ENCODE measurements around the gene PRICKLE2. TPM values are rescaled to one million over a fixed set of nuclear protein-coding genes. Genes with fewer than 3 reads are reported as not detected.

Gene PRICKLE2
- total and polyA plus RNA-seq, 2 donors (not counting 3 experiments of a cell fraction or from before 2014, with no cell fraction given): 3.0 to 7.1 TPM

DNA sequence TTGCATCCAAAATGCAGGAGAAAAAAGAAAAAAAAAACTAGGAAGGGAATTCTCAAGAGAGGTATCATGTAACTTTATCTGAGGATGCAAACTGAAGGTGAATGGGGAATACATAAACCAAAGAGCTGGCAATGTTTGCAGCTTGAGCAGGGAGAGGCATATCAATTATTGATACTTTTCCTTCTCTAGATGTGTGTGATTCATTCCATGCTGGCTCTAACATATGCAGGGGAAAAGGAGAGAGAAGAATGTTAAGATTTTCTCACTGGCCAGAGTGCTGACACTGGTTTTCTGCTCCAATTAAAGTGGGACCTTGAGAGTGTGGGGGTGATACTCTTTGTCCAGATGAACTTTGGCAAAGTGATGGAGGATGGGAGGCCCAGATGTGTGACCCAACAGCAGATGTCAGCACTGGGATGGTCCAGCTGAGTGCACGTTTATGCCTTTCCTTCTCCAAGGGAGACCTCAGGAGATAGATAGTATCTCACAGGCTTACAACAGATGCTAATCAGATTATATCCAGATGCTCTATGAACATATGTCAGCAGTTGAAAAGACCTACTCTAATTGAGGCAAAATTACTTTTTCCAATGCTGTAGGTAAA lies 152.0 kb downstream of the PRICKLE2 start:
- TF ChIP-seq MAX (IDR thresholded peaks at IDR 0.05; ENCODE audit: insufficient read depth, insufficient read length) (no peak), FOS (IDR thresholded peaks at IDR 0.05; ENCODE audit: borderline replicate concordance, insufficient read depth, low read length) (no peak), EZH2 (IDR thresholded peaks at IDR 0.05; ENCODE audit: borderline replicate concordance, low read depth, low read length, severe bottlenecking) (no peak), JUN (IDR thresholded peaks at IDR 0.05; ENCODE audit: borderline replicate concordance, insufficient read depth, insufficient read length, low read depth) (no peak), POLR2AphosphoS5 (IDR thresholded peaks at IDR 0.05; ENCODE audit: insufficient read depth, low read depth, low read length) (no peak), POLR2A (IDR thresholded peaks at IDR 0.05; ENCODE audit: low read depth, low read length) (no peak), MYC (IDR thresholded peaks at IDR 0.05; ENCODE audit: low read depth, low read length) (no peak), GATA2 (IDR thresholded peaks at IDR 0.05; ENCODE audit: insufficient read depth, insufficient read length, low read depth, low read length) (no peak)
- TF ChIP-seq, protein P1, sequence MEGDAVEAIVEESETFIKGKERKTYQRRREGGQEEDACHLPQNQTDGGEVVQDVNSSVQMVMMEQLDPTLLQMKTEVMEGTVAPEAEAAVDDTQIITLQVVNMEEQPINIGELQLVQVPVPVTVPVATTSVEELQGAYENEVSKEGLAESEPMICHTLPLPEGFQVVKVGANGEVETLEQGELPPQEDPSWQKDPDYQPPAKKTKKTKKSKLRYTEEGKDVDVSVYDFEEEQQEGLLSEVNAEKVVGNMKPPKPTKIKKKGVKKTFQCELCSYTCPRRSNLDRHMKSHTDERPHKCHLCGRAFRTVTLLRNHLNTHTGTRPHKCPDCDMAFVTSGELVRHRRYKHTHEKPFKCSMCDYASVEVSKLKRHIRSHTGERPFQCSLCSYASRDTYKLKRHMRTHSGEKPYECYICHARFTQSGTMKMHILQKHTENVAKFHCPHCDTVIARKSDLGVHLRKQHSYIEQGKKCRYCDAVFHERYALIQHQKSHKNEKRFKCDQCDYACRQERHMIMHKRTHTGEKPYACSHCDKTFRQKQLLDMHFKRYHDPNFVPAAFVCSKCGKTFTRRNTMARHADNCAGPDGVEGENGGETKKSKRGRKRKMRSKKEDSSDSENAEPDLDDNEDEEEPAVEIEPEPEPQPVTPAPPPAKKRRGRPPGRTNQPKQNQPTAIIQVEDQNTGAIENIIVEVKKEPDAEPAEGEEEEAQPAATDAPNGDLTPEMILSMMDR (IDR thresholded peaks at IDR 0.05; ENCODE audit: extremely low read depth in 1 of 2, insufficient read depth in 1 of 2, low read depth in 1 of 2, low read length in 2 of 2): no peak
- Histone ChIP-seq H3K9ac (replicated peaks; ENCODE audit: extremely low read depth, insufficient read depth, low read length) (no peak overlapping the region), H3K27me3 (ENCODE audit: control insufficient read depth in 2 of 2, insufficient read depth in 2 of 2, low read length in 2 of 2) (peaks cover 3 to 7% of the 10 kb centered on the region in 2 experiments), H3K4me3 (replicated peaks in 1 of 3; ENCODE audit: insufficient read depth in 1 of 3, low read depth in 1 of 3, low read length in 3 of 3) (no peak overlapping the region), H3K4me2 (ENCODE audit: insufficient read depth, low read length) (no peak overlapping the region), H3K36me3 (ENCODE audit: control insufficient read depth in 2 of 2, extremely low read depth in 1 of 2, insufficient read depth in 2 of 2, low read length in 2 of 2) (no peaks in the 10 kb centered on the region), H4K20me1 (replicated peaks; ENCODE audit: control insufficient read depth, extremely low read depth, insufficient read depth, low read length) (no peaks in the 10 kb centered on the region), H2AFZ (ENCODE audit: low read depth, low read length) (no peak overlapping the region), H3K79me2 (ENCODE audit: control insufficient read depth, insufficient read depth, low read length) (no peaks in the 10 kb centered on the region), H3K4me1 (ENCODE audit: control insufficient read depth, extremely low read depth, insufficient read depth, low read length) (no peaks in the 10 kb centered on the region), H3K9me3 (replicated peaks; ENCODE audit: control insufficient read depth, insufficient read depth, low read length) (no peaks in the 10 kb centered on the region), H3K27ac (ENCODE audit: insufficient read depth, low read depth, low read length) (no peak overlapping the region), H3K9me1 (replicated peaks; ENCODE audit: control insufficient read depth, extremely low read depth, insufficient read depth, low read length) (no peaks in the 10 kb centered on the region)
- ChIA-PET POLR2A (no interaction called here), CTCF (interaction anchor here (0.9 to 1.0 kb wide), 2 partner anchors 16 to 43 kb away, joined by 3 read pairs; no protein-coding TSS in a partner anchor)
- no peak for DNase-seq (ENCODE audit: low read depth, low spot score)
- no peak for FAIRE-seq
- intact Hi-C loops (cut with micrococcal nuclease): no loop called here
- BruUV-seq (replicated peaks): no TSS peak
- dilution Hi-C loops (cut with MboI; ENCODE audit: extremely low pct_ligation_motif_present, low sequenced_read_pairs): no loop called here
